Aorta (tissue), 5 donors: ENCODE results near the gene CLASP2. TPM values are rescaled to one million over a fixed set of nuclear protein-coding genes. Genes with fewer than 3 reads are reported as not detected.

Experiments
- ATAC-seq: fragments of 200-7000 bp; cut with Tn5 transposase; one replicate; pipeline ENCODE4 v1.9.1; 2022; ENCODE audit warnings: moderate library complexity; ENCODE audit not compliant: low FRiP score
- DNase-seq, 2 donors: peaks; one replicate each; pipeline ENCODE4 v3.0.0-alpha.2; 2020
- H3K27ac ChIP-seq, 2 donors: one replicate each; pipeline ENCODE4 v1.5.1; 2013; ENCODE audit warnings: low read length in 2 of 2, mild to moderate bottlenecking in 2 of 2, moderate library complexity in 2 of 2, control low read depth in 1 of 2, inconsistent platforms in 1 of 2, low read depth in 1 of 2
- H3K27me3 ChIP-seq, 2 donors: one replicate each; pipeline ENCODE4 v1.6.1; 2013; ENCODE audit warnings: control low read depth in 1 of 2, low read length in 1 of 2, mild to moderate bottlenecking in 1 of 2, moderate library complexity in 1 of 2; ENCODE audit not compliant: insufficient read depth in 2 of 2, control insufficient read depth in 1 of 2
- H3K36me3 ChIP-seq, 2 donors: one replicate each; pipeline ENCODE4 v1.6.1; 2013; ENCODE audit warnings: control low read depth in 1 of 2, low read length in 1 of 2, mild to moderate bottlenecking in 1 of 2; ENCODE audit not compliant: insufficient read depth in 2 of 2, control insufficient read depth in 1 of 2
- H3K4me1 ChIP-seq, 2 donors: one replicate each; pipeline ENCODE4 v1.6.1; 2013; ENCODE audit warnings: low read length in 2 of 2, control low read depth in 1 of 2, mild to moderate bottlenecking in 1 of 2, moderate library complexity in 1 of 2; ENCODE audit not compliant: insufficient read depth in 2 of 2, control insufficient read depth in 1 of 2
- H3K4me3 ChIP-seq, 2 donors: one replicate each; pipeline ENCODE4 v1.5.1; 2013; ENCODE audit warnings: low read length in 2 of 2, control low read depth in 1 of 2, mild to moderate bottlenecking in 1 of 2
- H3K9me3 ChIP-seq: one replicate; pipeline ENCODE4 v1.6.1; 2013; ENCODE audit warnings: mild to moderate bottlenecking, low read length; ENCODE audit not compliant: control insufficient read depth
- WGBS, 2 donors: extraction: QIAGEN DNeasy Blood & Tissue Kit; methylation state at CpG; one replicate each; pipeline ENCODE4 v1.1.7; 2013; 5-methylcytosine and 5-hydroxymethylcytosine counted together
- intact Hi-C, 2 donors: fragments of 100-400 bp; cut with DNase I; formaldehyde crosslinking; loops; one replicate each; pipeline versions ENCODE4 v1.14.2 to v1.15.0; 2022
- polyA plus RNA-seq, 2 donors: library from polyadenylated mRNA; stranded (reverse); fragments of 200-250 nt; gene quantifications; one replicate each; pipeline ENCODE4 v1.2.3, GENCODE V29; 2013
- total RNA-seq, 2 donors: library from RNA; stranded (reverse); fragmentation: NEBNext Ultra II Directional; extraction: Animal tissue kit (Norgen Biotek cat#: 25700); gene quantifications; one replicate each; pipeline ENCODE4 v1.2.1, GENCODE V29; 2021
- donor health status: healthy with polysubstance abuse.
- donor health status: Bipolar disorder and iron deficiency.
- donor health status: DM: no; HTN: no; CAD: no.
- donor health status: DM: no; HTN: no; CAD: no.
- donor health status: DM: yes; HTN: yes; CAD: no.

Gene CLASP2
- total and polyA plus RNA-seq, 4 donors, result 11.9 to 168 (median 62.4) TPM

- H3K9me3 ChIP-seq, result no peaks in the 10 kb centered on the region
- no peaks in the 10 kb centered on the region for H3K4me1 ChIP-seq
- peaks cover 3 to 5% of the 10 kb centered on the region in 2 donors for H3K36me3 ChIP-seq
- H3K27ac ChIP-seq, result no peak overlapping the region
- 90 to 91% methylated on average over 4 of the region's 4 CpGs for WGBS, 2 donors
- intact Hi-C loops, result no loop called here
- ATAC-seq (no peak), DNase-seq (no peak)
- H3K27me3 ChIP-seq, result no peaks in the 10 kb centered on the region
- H3K4me3 ChIP-seq, result no peak overlapping the region
Measured at GRCh38 chr3:33538678-33539339, 179.2 kb downstream of the CLASP2 start.

GRCh38 chr3:33537133-33537532 lies 180.9 kb downstream of the CLASP2 start:
- Histone ChIP-seq H3K36me3 (peaks cover 3 to 5% of the 10 kb centered on the region in 2 donors), H3K4me1 (no peaks in the 10 kb centered on the region), H3K27me3 (no peaks in the 10 kb centered on the region), H3K27ac (no peak overlapping the region), H3K4me3 (no peak overlapping the region), H3K9me3 (no peaks in the 10 kb centered on the region)
- ATAC-seq, result no peak
- intact Hi-C loops, result no loop called here
- DNase-seq, result no peak

GRCh38 chr3:33526787-33527186 lies 191.3 kb downstream of the CLASP2 start:
- WGBS, 2 donors, result 95 to 97% methylated on average over 1 of the region's 1 CpG
- Histone ChIP-seq H3K4me3 (no peak overlapping the region), H3K4me1 (no peaks in the 10 kb centered on the region), H3K9me3 (peaks cover 3% of the 10 kb centered on the region), H3K27me3 (no peaks in the 10 kb centered on the region), H3K36me3 (peaks cover 2 to 3% of the 10 kb centered on the region in 2 donors), H3K27ac (no peak overlapping the region)
- no peak for DNase-seq
- intact Hi-C loops, result no loop called here
- ATAC-seq, result no peak

GRCh38 chr3:33525232-33525631 lies 192.8 kb downstream of the CLASP2 start:
- H3K4me3 ChIP-seq, result no peak overlapping the region
- H3K9me3 ChIP-seq, result peaks cover 3% of the 10 kb centered on the region
- H3K27ac ChIP-seq, result no peak overlapping the region
- 99 to 100% methylated on average over 2 of the region's 2 CpGs for WGBS, 2 donors
- no peaks in the 10 kb centered on the region for H3K4me1 ChIP-seq
- H3K36me3 ChIP-seq, result peaks cover 2 to 5% of the 10 kb centered on the region in 2 donors
- intact Hi-C loops, result no loop called here
- no peak for DNase-seq
- H3K27me3 ChIP-seq, result no peaks in the 10 kb centered on the region
- ATAC-seq, result no peak

- Histone ChIP-seq H3K27ac (no peak overlapping the region), H3K4me3 (no peak overlapping the region), H3K27me3 (no peaks in the 10 kb centered on the region), H3K4me1 (no peaks in the 10 kb centered on the region), H3K36me3 (peaks cover 2 to 5% of the 10 kb centered on the region in 2 donors), H3K9me3 (peaks cover 3% of the 10 kb centered on the region)
- no peak for DNase-seq
- intact Hi-C loops, result no loop called here
- WGBS, 2 donors, result 91 to 95% methylated on average over 3 of the region's 3 CpGs
- ATAC-seq, result no peak
Measured at GRCh38 chr3:33523093-33523667, 194.9 kb downstream of the CLASP2 start.

- H3K9me3 ChIP-seq, result no peaks in the 10 kb centered on the region
- intact Hi-C loops, result no loop called here
- H3K4me3 ChIP-seq, result no peak overlapping the region
- H3K27ac ChIP-seq, result no peak overlapping the region
- no peaks in the 10 kb centered on the region for H3K4me1 ChIP-seq
- ATAC-seq (no peak), DNase-seq (no peak)
- H3K27me3 ChIP-seq, result no peaks in the 10 kb centered on the region
- 86 to 89% methylated on average over 1 of the region's 1 CpG for WGBS, 2 donors
- peaks cover 0 to 5% of the 10 kb centered on the region in 2 donors for H3K36me3 ChIP-seq
Measured at GRCh38 chr3:33521736-33522135, 196.3 kb downstream of the CLASP2 start.

GRCh38 chr3:33513262-33513863 lies 204.7 kb downstream of the CLASP2 start:
- ATAC-seq (no peak), DNase-seq (no peak)
- intact Hi-C loops, result no loop called here
- Histone ChIP-seq H3K36me3 (peaks cover 0 to 4% of the 10 kb centered on the region in 2 donors), H3K27me3 (peaks cover 0 to 1% of the 10 kb centered on the region in 2 donors), H3K27ac (no peak overlapping the region), H3K9me3 (no peaks in the 10 kb centered on the region), H3K4me3 (no peak overlapping the region), H3K4me1 (no peaks in the 10 kb centered on the region)
- 98% methylated on average over 6 of the region's 6 CpGs for WGBS, 2 donors

- DNase-seq, result no peak
- Histone ChIP-seq H3K36me3 (peaks cover 10 to 12% of the 10 kb centered on the region in 2 donors), H3K9me3 (no peaks in the 10 kb centered on the region), H3K4me1 (no peaks in the 10 kb centered on the region), H3K27me3 (no peaks in the 10 kb centered on the region), H3K27ac (no peak overlapping the region), H3K4me3 (no peak overlapping the region)
- no peak for ATAC-seq
- intact Hi-C loops, result no loop called here
Measured at GRCh38 chr3:33505027-33505426, 213.0 kb downstream of the CLASP2 start.

- Histone ChIP-seq H3K36me3 (peaks cover 2 to 3% of the 10 kb centered on the region in 2 donors), H3K4me1 (no peaks in the 10 kb centered on the region), H3K4me3 (no peak overlapping the region), H3K27ac (no peak overlapping the region), H3K27me3 (no peaks in the 10 kb centered on the region), H3K9me3 (no peaks in the 10 kb centered on the region)
- intact Hi-C loops, result no loop called here
- 74 to 93% methylated on average over 2 of the region's 2 CpGs for WGBS, 2 donors
- no peak for ATAC-seq
- no peak for DNase-seq
Measured at GRCh38 chr3:33496449-33496848, 221.6 kb downstream of the CLASP2 start.
